Body of pancreas (tissue), 4 donors: ENCODE data around the gene LRRC59.

Source experiments
- POLR2A ChIP-seq, 3 donors: fragments of 450-650 bp; IDR thresholded peaks; one replicate each; pipeline ENCODE4 v1.6.1; 2016; ENCODE audit warnings: antibody characterized with exemption in 3 of 3, mild to moderate bottlenecking in 2 of 3
- TF ChIP-seq, protein P1 (sequence below), 7 experiments: fragments of 450-650 bp in 4 of 7; fragments of 200-600 bp in 3 of 7; sonication (generic) in 3 of 7; IDR thresholded peaks; one replicate each; pipeline ENCODE4 v1.5.1; 2016 to 2019; ENCODE audit warnings: antibody characterized with exemption in 7 of 7

DNA sequence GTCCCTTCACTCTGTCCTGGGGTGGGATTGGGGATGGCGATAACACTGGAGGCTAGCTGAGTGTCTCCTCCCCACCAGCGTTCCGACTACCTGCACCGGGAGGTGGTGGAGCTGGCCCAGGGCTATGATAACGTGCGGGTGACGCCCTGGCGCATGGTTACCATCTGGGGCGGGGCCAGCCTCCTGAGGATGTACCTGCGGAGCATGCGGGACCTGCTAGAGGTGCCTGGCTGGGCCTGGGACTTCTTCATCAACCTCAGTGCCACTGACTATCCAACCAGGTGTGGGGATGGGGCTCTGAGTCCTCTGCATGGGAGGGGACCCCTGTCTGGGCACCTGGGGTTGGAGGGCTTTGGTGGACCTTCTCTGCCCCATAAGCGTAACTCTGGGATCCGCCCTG, 42.5 kb downstream of the LRRC59 start:
- TF ChIP-seq POLR2A (IDR thresholded peaks at IDR 0.05): no peak
- TF ChIP-seq, protein P1, sequence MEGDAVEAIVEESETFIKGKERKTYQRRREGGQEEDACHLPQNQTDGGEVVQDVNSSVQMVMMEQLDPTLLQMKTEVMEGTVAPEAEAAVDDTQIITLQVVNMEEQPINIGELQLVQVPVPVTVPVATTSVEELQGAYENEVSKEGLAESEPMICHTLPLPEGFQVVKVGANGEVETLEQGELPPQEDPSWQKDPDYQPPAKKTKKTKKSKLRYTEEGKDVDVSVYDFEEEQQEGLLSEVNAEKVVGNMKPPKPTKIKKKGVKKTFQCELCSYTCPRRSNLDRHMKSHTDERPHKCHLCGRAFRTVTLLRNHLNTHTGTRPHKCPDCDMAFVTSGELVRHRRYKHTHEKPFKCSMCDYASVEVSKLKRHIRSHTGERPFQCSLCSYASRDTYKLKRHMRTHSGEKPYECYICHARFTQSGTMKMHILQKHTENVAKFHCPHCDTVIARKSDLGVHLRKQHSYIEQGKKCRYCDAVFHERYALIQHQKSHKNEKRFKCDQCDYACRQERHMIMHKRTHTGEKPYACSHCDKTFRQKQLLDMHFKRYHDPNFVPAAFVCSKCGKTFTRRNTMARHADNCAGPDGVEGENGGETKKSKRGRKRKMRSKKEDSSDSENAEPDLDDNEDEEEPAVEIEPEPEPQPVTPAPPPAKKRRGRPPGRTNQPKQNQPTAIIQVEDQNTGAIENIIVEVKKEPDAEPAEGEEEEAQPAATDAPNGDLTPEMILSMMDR (IDR thresholded peaks at IDR 0.05): no peak
